Dedifferentiated amniotic fluid mesenchymal stem cell (primary cell): ENCODE results near the gene ANXA6.

Experiments
- DNase-seq: peaks from one replicate; pipeline ENCODE4 v3.0.0-alpha.2; 2016; ENCODE audit errors: extremely low spot score

The ANXA6 gene

GRCh38 chr5:151082282-151082902, 75.2 kb downstream of the ANXA6 start:
- DNase-seq, result peak; percentile 30

- peak; percentile 49 for DNase-seq
Measured at GRCh38 chr5:151081431-151082281, 75.9 kb downstream of the ANXA6 start.

- DNase-seq, result peak; percentile 68
Measured at GRCh38 chr5:151080613-151081430, 76.8 kb downstream of the ANXA6 start, which contains the start of gene TNIP1. Gene TNIP1 (minus strand): TSS chr5:151081034. CDS start chr5:151065095, 15,939 bp downstream.

DNA sequence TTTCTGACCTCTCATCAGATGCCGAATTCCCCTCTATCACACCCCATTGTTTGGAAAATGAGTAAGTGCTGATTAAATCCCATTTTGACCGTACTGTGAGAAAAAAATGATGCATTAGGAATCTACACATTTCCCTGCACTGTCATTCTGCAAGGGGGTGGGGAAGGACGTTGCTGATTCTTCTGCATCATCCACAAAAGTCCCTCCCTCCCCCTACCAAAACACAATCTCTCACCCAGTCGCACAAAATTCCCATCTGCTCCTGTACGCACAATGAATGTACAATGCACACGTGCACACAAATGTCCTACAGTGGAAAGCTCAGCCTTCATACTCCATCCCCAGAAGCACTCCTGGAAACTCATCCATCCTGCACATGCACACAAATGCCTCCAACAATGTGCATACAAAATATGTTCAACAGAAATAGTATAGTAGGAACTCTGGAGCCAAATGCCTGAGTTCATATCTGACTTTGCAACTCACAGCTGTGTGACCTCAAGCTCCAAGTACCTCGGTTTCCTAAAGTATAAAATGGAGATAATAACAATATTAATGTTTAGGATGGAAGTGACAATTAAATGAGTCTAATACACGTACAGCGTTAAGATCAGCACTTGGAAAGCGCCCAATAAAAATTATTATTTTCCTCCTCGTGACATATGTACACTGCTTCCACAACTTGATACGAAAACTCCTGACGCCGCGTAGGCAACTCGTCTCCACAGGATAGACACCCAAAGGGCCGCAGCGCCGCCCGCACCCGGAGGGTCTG, 77.6 kb downstream of the ANXA6 start:
- peak; percentile 29 for DNase-seq

DNA sequence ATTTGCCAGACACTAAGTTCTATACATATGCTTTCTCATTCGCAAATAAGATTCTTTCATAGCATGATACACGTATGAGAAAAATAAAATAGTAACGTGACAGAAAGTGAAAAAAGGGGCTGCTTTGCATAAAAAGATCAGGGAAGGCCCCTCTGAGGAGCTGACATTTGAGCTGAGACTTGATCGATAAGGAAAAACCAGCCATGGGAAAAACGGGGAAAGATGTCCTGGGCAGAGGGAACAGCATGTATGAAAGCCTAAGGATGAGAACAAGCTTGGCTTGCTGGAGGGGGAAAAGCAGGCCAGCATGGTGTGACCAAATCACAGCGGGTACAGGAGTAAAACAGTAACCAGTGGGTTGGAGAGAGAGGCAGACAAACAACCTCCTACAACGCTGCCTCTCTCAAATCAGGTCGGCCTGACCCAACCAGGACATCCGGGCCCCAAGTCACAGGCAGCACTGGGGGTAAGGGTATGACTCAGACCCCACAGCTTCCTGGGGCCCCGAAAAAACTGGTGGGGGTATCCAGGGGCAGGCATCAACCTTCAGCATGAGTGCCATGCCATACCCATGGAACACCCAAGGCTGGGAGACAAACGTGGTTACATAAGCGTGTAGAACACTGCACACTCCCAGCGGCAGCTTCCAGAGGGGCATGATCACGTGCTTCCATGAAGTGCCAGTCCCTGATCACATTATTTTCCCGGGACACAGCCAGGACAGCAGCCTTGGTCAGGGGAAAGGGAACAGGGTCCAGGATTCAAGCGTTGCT, 78.9 kb downstream of the ANXA6 start:
- DNase-seq, result no peak

DNA sequence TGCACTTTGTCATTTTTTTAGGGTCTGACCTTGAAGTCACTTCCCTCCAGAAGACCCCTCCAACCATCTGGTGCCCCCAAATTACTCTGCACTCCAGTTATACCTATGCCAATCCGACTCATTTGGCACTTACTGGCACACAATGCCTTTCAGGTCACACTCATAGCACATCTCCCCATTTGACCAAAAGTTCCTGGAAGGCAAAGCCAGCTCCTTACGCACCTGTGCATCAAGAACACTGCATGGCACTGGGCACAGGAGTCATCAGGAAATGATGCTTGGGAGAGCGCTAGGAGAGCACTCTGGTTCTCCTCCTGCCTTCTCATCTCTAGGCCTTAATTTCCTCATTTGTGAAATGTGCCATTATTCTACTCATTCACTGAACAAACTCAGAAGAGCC, 79.6 kb downstream of the ANXA6 start:
- no peak for DNase-seq

DNA sequence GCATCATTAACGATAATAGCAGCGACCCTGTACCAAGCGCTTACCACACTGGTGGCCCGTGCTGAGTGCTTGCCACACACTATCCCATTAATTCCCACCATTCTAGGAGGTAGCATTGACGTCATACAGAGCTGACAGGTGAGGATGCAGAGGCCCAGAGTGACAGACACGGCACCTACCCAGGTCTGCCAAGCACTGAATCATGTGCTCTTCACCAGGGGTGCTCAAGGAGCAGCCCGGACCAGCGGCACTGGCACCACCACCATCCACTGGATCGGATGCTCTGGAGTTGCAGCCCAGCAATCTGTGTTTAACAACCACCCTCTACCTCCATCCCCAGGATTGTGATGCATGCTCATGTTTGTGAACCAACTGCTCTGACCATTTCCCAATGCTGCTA, 80.2 kb downstream of the ANXA6 start:
- no peak for DNase-seq

GRCh38 chr5:151076616-151077015, 81.0 kb downstream of the ANXA6 start:
- DNase-seq, result no peak

- no peak for DNase-seq
Measured at GRCh38 chr5:151075698-151076331, 81.8 kb downstream of the ANXA6 start.

GRCh38 chr5:151074557-151074956, 83.0 kb downstream of the ANXA6 start:
- DNase-seq, result no peak

DNA sequence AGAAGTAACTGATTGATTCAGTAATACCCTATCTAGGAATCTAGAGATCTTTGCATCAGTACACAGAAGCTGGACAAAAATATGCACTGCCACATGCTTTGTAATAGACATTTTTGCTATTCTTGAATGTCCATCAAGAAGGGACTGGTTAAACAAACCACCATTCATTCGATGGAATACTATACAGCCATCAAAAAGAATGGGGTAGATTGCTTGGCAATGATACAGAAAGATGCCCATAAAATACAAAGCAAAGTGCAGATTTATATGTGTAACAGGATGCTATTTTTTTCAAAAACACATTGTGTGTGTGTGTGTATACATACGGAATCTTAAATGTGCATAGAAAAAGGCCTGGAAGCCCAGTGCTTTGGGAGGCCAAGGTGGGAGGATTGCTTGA, 84.3 kb downstream of the ANXA6 start:
- DNase-seq, result no peak

DNA sequence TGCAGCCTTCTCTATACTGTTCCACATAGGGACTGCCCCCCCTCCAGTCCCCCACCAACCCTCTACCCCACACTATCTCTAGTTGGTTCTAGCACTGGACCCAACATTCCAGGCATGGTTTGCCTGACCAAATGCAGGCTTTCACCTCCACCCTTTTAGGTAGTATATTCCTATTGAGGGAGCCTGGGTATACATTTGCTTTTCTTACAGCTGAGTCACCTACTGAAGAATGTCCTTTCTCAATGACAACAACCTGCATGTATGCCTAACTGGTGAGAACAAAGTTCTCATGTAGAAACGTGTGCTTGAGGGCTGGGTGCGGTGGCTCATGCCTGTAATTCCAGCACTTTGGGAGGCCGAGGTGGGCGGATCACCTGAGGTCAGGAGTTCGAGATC, 85.0 kb downstream of the ANXA6 start:
- DNase-seq, result no peak

- no peak for DNase-seq
Measured at GRCh38 chr5:151071848-151072629, 85.5 kb downstream of the ANXA6 start.

- no peak for DNase-seq
Measured at GRCh38 chr5:151071021-151071420, 86.6 kb downstream of the ANXA6 start.

DNA sequence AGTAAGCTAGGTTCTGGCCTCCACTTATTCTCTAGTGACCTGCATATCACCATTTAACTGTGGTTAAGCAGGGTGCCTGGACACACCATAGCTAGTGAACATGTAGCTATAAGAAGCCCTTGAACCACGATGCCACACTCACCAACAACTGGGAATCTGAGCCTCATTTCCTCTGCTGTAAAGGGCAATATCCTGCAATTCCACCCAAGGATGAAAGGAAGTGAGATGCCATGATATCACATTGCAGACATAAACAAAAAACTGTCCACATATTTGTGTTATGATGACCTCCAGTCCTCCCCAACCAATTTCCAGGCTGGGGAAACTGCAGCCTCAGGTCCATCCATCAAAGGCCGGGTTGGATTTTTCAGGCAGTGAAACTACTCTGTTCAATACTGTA, 87.1 kb downstream of the ANXA6 start:
- peak; percentile 39 for DNase-seq

GRCh38 chr5:151068433-151069197, 89.0 kb downstream of the ANXA6 start:
- no peak for DNase-seq

- no peak for DNase-seq
Measured at GRCh38 chr5:151067632-151068432, 89.7 kb downstream of the ANXA6 start.

DNA sequence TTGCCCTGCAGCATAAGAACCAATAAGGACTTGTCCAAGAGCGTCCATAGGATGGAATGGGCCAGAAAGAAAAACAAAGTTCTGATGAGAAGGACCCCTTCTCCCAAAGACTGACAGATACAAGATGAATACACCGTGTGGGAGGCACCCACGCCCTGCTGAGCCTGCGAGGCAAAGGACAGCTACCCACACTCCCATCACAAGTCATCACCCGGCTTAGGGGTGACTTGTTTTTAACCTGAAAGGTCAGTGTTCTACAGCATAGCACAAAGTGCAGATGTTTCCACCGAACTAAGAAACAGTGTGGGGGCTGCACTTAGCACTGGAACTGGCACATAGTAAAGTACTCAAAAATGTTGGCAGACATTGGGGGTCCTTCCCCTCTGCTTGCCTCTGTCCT, 90.7 kb downstream of the ANXA6 start:
- DNase-seq, result no peak
